SK-N-MC (cell line): ENCODE measurements around the gene RBM18.

Experiments used
- DNase-seq: peaks from one replicate; pipeline ENCODE4 v3.0.0-alpha.2; 2011; ENCODE audit warnings: low read depth, low spot score
- H3K27ac ChIP-seq: fragments of 200-600 bp; sonication (generic); 2 replicates; pipeline ENCODE4 v1.5.1; 2016; ENCODE audit warnings: mixed run types
- H3K36me3 ChIP-seq: fragments of 200-600 bp; sonication (generic); 2 replicates; pipeline ENCODE4 v1.6.1; 2017; ENCODE audit warnings: antibody characterized with exemption, low read length, mixed read lengths; ENCODE audit not compliant: insufficient read depth
- H3K4me3 ChIP-seq: fragments of 200-600 bp; sonication (generic); 2 replicates; pipeline ENCODE4 v1.5.1; 2016
- H3K9ac ChIP-seq: fragments of 200-600 bp; sonication (generic); 2 replicates; pipeline ENCODE4 v1.8.0; 2017; ENCODE audit warnings: mixed run types, mixed read lengths; ENCODE audit not compliant: insufficient read length
- H3K9me3 ChIP-seq: fragments of 200-600 bp; sonication (generic); 2 replicates; pipeline ENCODE4 v1.6.1; 2017; ENCODE audit warnings: low read depth, mild to moderate bottlenecking, antibody characterized with exemption, low read length, moderate library complexity, mixed read lengths
- EZH2 ChIP-seq: fragments of 200-600 bp; sonication (generic); IDR thresholded peaks from one replicate; pipeline ENCODE4 v1.6.1; 2017; ENCODE audit warnings: antibody characterized with exemption
- FOXP2 ChIP-seq: optimal IDR thresholded peaks from 2 replicates; pipeline ENCODE3; 2011; ENCODE audit warnings: mild to moderate bottlenecking, moderate library complexity; ENCODE audit not compliant: insufficient read depth; ENCODE audit errors: extremely low read length, control extremely low read depth
- POLR2AphosphoS5 ChIP-seq: IDR thresholded peaks from 2 replicates; pipeline ENCODE4 v1.6.1; 2012; ENCODE audit warnings: mild to moderate bottlenecking, low read depth, low read length, borderline replicate concordance

The RBM18 gene

GRCh38 chr9:122221183-122221811, 43.3 kb downstream of the RBM18 start:
- Histone ChIP-seq H3K4me3 (no peak overlapping the region), H3K36me3 (no peaks in the 10 kb centered on the region), H3K9ac (no peak overlapping the region), H3K9me3 (no peaks in the 10 kb centered on the region), H3K27ac (no peak overlapping the region)
- no peak for TF ChIP-seq EZH2
- no peak for DNase-seq

DNA sequence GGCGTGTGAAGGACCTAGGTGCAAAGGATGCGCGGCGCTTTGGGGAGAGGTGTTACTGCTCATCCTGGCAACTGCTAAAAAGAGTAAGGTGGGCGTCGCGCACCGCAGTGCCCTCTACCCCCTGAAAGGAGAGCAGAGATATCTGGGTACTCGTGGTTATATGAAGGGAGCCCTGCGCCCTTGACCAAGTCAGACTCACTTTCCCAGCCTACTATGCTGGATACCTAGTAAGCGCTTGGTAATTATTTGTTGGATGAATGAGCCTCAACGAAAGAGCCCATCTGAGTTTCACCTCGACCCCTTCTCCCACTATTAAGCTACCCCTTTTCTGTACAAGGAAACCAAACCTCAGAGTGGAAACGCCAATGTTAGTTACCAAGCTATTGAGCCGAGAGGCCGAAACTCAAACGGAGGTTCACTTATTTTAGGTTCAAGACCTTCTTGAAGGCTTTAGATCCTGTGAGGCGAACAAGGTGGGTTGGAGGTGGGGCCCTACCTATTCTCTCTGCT, 43.9 kb downstream of the RBM18 start:
- no peak for DNase-seq
- no peak overlapping the region for H3K27ac ChIP-seq
- TF ChIP-seq FOXP2 (no peak), EZH2 (no peak), POLR2AphosphoS5 (no peak)
- no peak overlapping the region for H3K4me3 ChIP-seq
- H3K9ac ChIP-seq: no peak overlapping the region
- H3K36me3 ChIP-seq: no peaks in the 10 kb centered on the region
- H3K9me3 ChIP-seq: no peaks in the 10 kb centered on the region

DNA sequence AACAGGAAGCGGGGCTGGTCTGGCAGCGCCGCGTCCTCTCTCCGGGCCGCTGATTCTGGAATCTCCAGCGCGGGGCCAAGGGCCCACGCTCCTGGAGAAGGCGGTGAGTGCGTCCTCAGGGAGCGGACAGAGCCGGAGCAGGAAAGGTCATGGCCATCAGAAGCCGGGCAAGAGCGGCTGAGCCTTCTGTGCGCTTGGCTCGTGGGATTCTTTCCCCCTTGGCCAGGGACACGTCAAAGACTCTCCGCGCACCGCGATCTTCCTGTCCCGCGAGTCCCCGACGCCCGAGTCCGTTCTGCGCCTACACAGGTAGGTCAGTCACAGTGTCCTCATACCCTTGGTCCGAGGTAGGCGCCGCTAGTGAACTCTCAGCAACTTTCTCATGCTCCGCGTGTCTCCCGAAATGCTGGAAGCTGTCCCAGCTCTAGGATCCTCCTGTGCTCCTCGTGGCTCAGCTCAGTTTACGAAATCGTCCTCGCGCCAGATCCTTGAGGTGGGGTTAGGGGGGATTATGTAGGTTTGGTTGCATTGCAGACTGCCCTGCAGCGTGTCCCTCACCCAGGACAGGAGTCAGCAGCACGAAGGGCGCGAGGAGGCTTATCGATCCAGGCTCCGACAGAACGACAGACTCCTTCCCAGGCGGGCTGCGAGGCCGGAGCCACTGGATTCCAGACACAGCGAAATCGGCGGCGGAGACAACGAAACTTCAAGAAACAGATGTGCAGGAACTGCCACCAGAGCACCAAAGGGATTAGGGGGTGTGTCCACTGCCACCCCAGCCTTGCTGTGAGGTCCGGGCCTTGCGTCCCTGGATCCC, 44.6 kb downstream of the RBM18 start:
- Histone ChIP-seq H3K4me3 (no peak overlapping the region), H3K36me3 (no peaks in the 10 kb centered on the region), H3K9ac (no peak overlapping the region), H3K9me3 (no peaks in the 10 kb centered on the region), H3K27ac (no peak overlapping the region)
- no peak for DNase-seq
- TF ChIP-seq POLR2AphosphoS5 (no peak), FOXP2 (no peak), EZH2 (peak; percentile 17)

- no peak overlapping the region for H3K27ac ChIP-seq
- no peaks in the 10 kb centered on the region for H3K9me3 ChIP-seq
- H3K36me3 ChIP-seq: no peaks in the 10 kb centered on the region
- TF ChIP-seq FOXP2 (no peak), POLR2AphosphoS5 (no peak), EZH2 (peak; percentile 96)
- H3K4me3 ChIP-seq: no peak overlapping the region
- DNase-seq: no peak
- H3K9ac ChIP-seq: no peak overlapping the region
These were observed 45.4 kb downstream of the RBM18 start for GRCh38 chr9:122218935-122219855.

DNA sequence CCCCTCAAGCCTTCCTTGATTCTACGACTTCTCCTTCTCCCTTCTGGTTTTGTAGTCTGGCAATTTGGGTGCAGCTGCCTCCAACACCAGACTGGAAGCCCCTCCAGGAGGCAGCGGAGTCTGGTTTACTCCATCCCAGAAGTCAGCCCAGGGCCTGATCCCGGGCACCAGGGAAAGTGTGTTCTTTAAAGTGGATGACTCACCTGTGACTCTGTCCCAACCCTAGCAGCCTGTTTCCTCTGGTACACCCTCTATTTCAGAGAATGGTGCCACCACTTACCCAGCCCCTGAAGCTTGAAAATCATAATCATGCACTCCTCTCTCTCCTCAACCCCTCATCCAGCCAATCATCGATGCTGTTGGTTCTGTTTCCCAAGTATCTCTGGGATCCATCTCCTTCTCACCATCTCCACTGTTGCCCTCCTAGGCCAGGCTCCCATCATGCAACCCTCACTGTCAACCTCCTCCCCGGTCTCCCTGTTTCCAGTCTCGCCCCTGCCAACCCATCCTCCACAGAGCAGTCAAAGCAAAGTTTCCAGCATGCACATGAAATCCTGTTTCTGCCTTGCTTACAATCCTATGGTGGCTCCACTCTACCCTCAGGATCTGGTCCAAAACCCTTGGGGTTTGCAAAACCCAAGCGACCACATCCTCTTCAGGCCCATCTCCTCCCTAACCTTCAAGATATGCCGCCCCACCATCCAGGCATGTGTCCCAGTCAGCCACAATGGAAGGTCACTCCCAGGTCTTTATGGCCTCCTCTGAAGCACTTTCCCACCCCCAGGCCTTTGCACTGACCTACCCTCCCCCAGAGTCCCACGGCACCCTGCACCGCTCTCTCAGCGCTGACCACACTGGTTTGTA, 46.3 kb downstream of the RBM18 start:
- no peak for TF ChIP-seq FOXP2
- TF ChIP-seq POLR2AphosphoS5: no peak
- no peak for TF ChIP-seq EZH2
- Histone ChIP-seq H3K36me3 (no peaks in the 10 kb centered on the region), H3K27ac (no peak overlapping the region), H3K4me3 (no peak overlapping the region), H3K9ac (no peak overlapping the region), H3K9me3 (no peaks in the 10 kb centered on the region)
- DNase-seq: no peak

GRCh38 chr9:122217640-122218039, 47.0 kb downstream of the RBM18 start:
- Histone ChIP-seq H3K9me3 (no peaks in the 10 kb centered on the region), H3K27ac (no peak overlapping the region), H3K9ac (no peak overlapping the region), H3K4me3 (no peak overlapping the region), H3K36me3 (no peaks in the 10 kb centered on the region)
- DNase-seq: no peak
- TF ChIP-seq FOXP2: no peak
- TF ChIP-seq EZH2: no peak
- TF ChIP-seq POLR2AphosphoS5: no peak

- DNase-seq: no peak
- H3K4me3 ChIP-seq: no peak overlapping the region
- H3K36me3 ChIP-seq: no peaks in the 10 kb centered on the region
- no peak for TF ChIP-seq POLR2AphosphoS5
- no peak for TF ChIP-seq EZH2
- no peak for TF ChIP-seq FOXP2
- no peak overlapping the region for H3K9ac ChIP-seq
- no peak overlapping the region for H3K27ac ChIP-seq
- no peaks in the 10 kb centered on the region for H3K9me3 ChIP-seq
These were observed 47.7 kb downstream of the RBM18 start for GRCh38 chr9:122216798-122217418.
